Sigmoid colon (tissue), 7 donors: ENCODE results near the gene GPX3. TPM values are rescaled to one million over a fixed set of nuclear protein-coding genes. Genes with fewer than 3 reads are reported as not detected.

Experiments used
- DNase-seq: peaks from one replicate; pipeline ENCODE4 v3.0.0-alpha.2; 2019
- H3K27ac ChIP-seq, 4 donors: fragments of 200-600 bp; sonication (generic); one replicate each; pipeline ENCODE4 v1.5.1; 2016 to 2019; ENCODE audit warnings: mild to moderate bottlenecking in 1 of 4
- H3K27me3 ChIP-seq, 3 donors: fragments of 200-600 bp; sonication (generic); one replicate each; pipeline ENCODE4 v1.5.1; 2019; ENCODE audit warnings: mild to moderate bottlenecking in 1 of 3
- H3K36me3 ChIP-seq, 4 donors: fragments of 200-600 bp; sonication (generic); one replicate each; pipeline ENCODE4 v1.5.1; 2016 to 2019
- H3K4me1 ChIP-seq, 4 donors: fragments of 200-600 bp; sonication (generic); one replicate each; pipeline ENCODE4 v1.5.1; 2017 to 2019
- H3K4me3 ChIP-seq, 4 donors: fragments of 200-600 bp; sonication (generic); one replicate each; pipeline ENCODE4 v1.5.1; 2017 to 2019; ENCODE audit warnings: mild to moderate bottlenecking in 2 of 4, moderate library complexity in 1 of 4
- H3K9me3 ChIP-seq, 4 donors: fragments of 200-600 bp in 3 of 4; sonication (generic) in 3 of 4; one replicate each; pipeline versions ENCODE4 v1.5.1 to v1.6.1; 2013 to 2019
- EP300 ChIP-seq, 4 donors: sonication (generic); formaldehyde crosslinking; IDR thresholded peaks; one replicate each; pipeline ENCODE4 v1.6.1; 2017; ENCODE audit warnings: antibody characterized with exemption in 4 of 4
- POLR2A ChIP-seq, 2 donors: fragments of 450-650 bp; IDR thresholded peaks; one replicate each; pipeline ENCODE4 v1.6.1; 2016; ENCODE audit warnings: antibody characterized with exemption in 2 of 2, mild to moderate bottlenecking in 2 of 2, moderate library complexity in 2 of 2
- POLR2AphosphoS5 ChIP-seq, 4 donors: sonication (generic); formaldehyde crosslinking; IDR thresholded peaks; one replicate each; pipeline ENCODE4 v1.6.1; 2017; ENCODE audit warnings: antibody characterized with exemption in 4 of 4
- WGBS, 2 donors: extraction: QIAGEN DNeasy Blood & Tissue Kit; methylation state at CpG; one replicate each; pipeline ENCODE4 v1.1.7; 2013; 5-methylcytosine and 5-hydroxymethylcytosine counted together
- intact Hi-C: fragments of 100-400 bp; cut with DNase I; formaldehyde crosslinking; loops from one replicate; pipeline ENCODE4 v1.15.1; 2023
- polyA plus RNA-seq, 3 donors: library from polyadenylated mRNA; stranded (reverse); fragments of 200-250 nt; gene quantifications; one replicate each; pipeline ENCODE4 v1.2.3, GENCODE V29; 2013
- total RNA-seq, 4 donors: library from RNA; depleted of rRNA; stranded (reverse); fragments of >200 nt; gene quantifications; one replicate each; pipeline ENCODE4 v1.1.0, GENCODE V29; 2016
- TF ChIP-seq, protein P1 (sequence below), 4 experiments: fragments of 450-650 bp in 3 of 4; fragments of 200-600 bp in 1 of 4; IDR thresholded peaks; one replicate each; pipeline ENCODE4 v1.5.1; 2016 to 2019; ENCODE audit warnings: antibody characterized with exemption in 4 of 4, mild to moderate bottlenecking in 3 of 4, moderate library complexity in 2 of 4
- donor health status: healthy with polysubstance abuse.
- donor health status: Bipolar disorder and iron deficiency.
- donor health status: healthy.

GPX3 gene
- total and polyA plus RNA-seq, 7 donors, result 85.1 to 2,079 (median 805) TPM

DNA sequence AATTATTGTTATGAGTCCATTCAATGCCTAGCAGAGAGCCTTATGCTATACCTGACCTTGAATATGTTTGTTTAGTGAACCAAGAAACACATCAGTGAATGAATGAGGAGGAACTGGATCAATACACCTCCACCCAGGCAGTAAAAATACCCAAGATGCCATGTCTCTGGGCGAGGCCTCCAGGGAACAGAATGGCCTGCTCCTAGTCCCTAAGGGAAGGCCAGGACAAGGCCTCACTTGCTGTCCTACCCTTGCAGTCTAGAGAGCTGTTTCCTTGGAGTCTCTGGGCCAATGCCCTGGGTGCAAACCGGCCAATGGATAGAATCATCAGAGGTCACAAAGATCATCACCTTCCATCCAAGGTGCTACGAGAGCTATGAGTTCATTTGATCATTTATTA, 34.3 kb downstream of the GPX3 start:
- peaks cover 7 to 76% (median 25%) of the 10 kb centered on the region in 4 donors for H3K36me3 ChIP-seq
- no peaks in the 10 kb centered on the region for H3K9me3 ChIP-seq
- H3K4me1 ChIP-seq, result peaks cover 0 to 21% (median 17%) of the 10 kb centered on the region in 4 donors
- H3K27ac ChIP-seq, result no peak overlapping the region
- TF ChIP-seq POLR2A (IDR thresholded peaks at IDR 0.05), result no peak
- TF ChIP-seq EP300 (IDR thresholded peaks at IDR 0.05), result no peak
- TF ChIP-seq, protein P1, sequence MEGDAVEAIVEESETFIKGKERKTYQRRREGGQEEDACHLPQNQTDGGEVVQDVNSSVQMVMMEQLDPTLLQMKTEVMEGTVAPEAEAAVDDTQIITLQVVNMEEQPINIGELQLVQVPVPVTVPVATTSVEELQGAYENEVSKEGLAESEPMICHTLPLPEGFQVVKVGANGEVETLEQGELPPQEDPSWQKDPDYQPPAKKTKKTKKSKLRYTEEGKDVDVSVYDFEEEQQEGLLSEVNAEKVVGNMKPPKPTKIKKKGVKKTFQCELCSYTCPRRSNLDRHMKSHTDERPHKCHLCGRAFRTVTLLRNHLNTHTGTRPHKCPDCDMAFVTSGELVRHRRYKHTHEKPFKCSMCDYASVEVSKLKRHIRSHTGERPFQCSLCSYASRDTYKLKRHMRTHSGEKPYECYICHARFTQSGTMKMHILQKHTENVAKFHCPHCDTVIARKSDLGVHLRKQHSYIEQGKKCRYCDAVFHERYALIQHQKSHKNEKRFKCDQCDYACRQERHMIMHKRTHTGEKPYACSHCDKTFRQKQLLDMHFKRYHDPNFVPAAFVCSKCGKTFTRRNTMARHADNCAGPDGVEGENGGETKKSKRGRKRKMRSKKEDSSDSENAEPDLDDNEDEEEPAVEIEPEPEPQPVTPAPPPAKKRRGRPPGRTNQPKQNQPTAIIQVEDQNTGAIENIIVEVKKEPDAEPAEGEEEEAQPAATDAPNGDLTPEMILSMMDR (IDR thresholded peaks at IDR 0.05), result no peak
- no peak for TF ChIP-seq POLR2AphosphoS5 (IDR thresholded peaks at IDR 0.05)
- no peaks in the 10 kb centered on the region for H3K27me3 ChIP-seq
- no peak overlapping the region for H3K4me3 ChIP-seq
- 58 to 79% methylated on average over 3 of the region's 3 CpGs for WGBS, 2 donors
- no peak for DNase-seq
- intact Hi-C loops, result loop anchor here (10.0 kb wide), 1 partner anchor 180 kb away; no protein-coding TSS in a partner anchor

DNA sequence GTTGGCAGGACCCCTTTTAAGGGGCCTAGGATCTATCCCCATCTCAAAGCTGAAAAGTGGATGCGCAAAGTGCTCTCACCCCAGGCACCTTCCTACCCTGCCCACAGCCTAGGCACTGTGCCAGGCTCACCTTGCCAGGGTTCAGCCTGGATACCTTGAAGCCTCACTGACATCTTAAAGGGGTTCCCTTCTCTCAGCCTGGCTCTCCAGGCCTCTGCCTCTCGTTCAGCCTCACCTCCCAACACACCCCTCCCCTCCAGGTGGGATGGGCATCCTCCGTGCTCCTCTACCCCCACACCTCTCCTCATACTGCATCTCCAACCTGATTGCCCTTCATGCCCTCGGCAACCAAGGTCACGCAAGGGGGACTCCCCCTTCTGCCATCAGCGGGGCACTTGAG, 34.9 kb downstream of the GPX3 start:
- H3K4me3 ChIP-seq, result no peak overlapping the region
- TF ChIP-seq, protein P1 (IDR thresholded peaks at IDR 0.05), result no peak
- TF ChIP-seq POLR2A (IDR thresholded peaks at IDR 0.05) (no peak), POLR2AphosphoS5 (IDR thresholded peaks at IDR 0.05) (no peak), EP300 (IDR thresholded peaks at IDR 0.05) (no peak)
- H3K9me3 ChIP-seq, result no peaks in the 10 kb centered on the region
- intact Hi-C loops, result loop anchor here (10.0 kb wide), 1 partner anchor 179 kb away; no protein-coding TSS in a partner anchor
- no peak for DNase-seq
- WGBS, 2 donors, result 87% methylated on average over 6 of the region's 6 CpGs
- no peaks in the 10 kb centered on the region for H3K27me3 ChIP-seq
- no peak overlapping the region for H3K27ac ChIP-seq
- H3K36me3 ChIP-seq, result peaks cover 7 to 75% (median 20%) of the 10 kb centered on the region in 4 donors
- H3K4me1 ChIP-seq, result peaks cover 0 to 28% (median 23%) of the 10 kb centered on the region in 4 donors

DNA sequence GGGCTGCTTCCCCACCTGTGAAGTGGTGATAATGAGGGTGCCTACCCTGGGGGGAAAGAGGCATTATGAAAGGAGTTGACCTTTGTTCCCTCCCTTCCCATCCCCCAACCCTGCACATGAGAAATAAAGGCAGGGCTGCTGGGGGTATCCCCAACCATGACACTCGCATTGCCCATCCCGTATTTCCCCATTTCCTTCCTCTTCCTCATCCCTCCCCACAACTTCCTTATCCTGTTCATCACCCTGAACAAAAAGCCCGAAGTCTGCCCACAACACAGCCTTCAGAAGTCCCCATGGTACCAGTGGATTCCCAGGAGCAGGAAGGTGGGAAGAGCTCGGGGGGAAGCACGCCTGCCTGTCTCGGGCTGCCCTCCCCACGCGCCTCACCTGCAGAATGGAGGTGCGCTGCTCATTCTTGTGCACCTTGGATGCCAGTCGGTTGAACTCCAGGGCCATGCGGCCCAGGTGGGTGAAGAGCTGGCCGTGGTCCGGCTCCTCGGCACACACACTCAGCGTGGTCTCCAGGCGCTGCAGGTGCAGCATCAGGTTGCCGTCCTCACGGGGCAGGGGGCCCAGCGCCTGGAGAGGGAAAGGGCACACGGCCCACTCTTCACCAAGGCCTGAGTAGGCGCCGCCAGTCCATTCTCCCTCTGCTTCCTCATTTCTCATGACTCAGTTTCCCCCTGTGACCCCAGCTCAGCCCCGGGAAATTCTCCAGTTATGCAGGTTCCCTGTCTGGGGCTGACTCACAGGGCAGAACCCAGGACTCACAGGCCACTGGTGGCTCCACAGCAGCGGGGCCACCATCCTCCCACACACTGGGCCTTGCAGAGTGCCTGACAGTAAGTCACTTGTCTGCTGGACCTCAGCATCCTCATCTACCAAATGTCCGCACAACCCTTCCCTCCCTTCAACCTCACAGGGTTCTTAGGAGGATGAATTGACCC, 36.3 kb downstream of the GPX3 start:
- no peaks in the 10 kb centered on the region for H3K9me3 ChIP-seq
- intact Hi-C loops, result loop anchor here (10.0 kb wide), 1 partner anchor 178 kb away; no protein-coding TSS in a partner anchor
- peaks cover 12 to 75% (median 19%) of the 10 kb centered on the region in 4 donors for H3K36me3 ChIP-seq
- H3K4me3 ChIP-seq, result no peak overlapping the region
- no peak for TF ChIP-seq EP300 (IDR thresholded peaks at IDR 0.05)
- TF ChIP-seq, protein P1 (IDR thresholded peaks at IDR 0.05), result no peak
- TF ChIP-seq POLR2A (IDR thresholded peaks at IDR 0.05), result no peak
- no peak for TF ChIP-seq POLR2AphosphoS5 (IDR thresholded peaks at IDR 0.05)
- no peaks in the 10 kb centered on the region for H3K27me3 ChIP-seq
- WGBS, 2 donors, result 93 to 94% methylated on average over 25 of the region's 25 CpGs
- H3K4me1 ChIP-seq, result peaks cover 0 to 35% (median 27%) of the 10 kb centered on the region in 4 donors
- DNase-seq, result no peak
- H3K27ac ChIP-seq, result no peak overlapping the region

DNA sequence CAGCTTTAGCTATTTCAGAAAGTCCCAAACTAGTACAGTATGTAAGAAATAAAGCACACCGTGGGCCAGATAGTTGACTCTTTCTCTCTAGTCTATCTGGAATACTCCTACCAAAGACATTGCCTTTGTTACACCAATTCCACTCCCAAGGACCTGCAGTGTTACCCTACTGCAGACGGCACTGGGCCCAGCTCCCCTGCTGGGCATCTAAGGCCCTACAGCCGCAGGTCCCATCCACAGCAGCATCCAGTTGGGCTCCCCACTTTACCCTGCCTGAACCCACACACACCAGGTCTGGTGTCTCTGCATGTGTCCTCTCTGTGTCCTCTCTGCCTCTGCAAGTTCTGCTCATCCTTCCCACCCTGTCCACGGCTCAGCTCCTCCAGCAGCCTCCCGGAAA, 37.9 kb downstream of the GPX3 start:
- no peaks in the 10 kb centered on the region for H3K9me3 ChIP-seq
- H3K4me3 ChIP-seq, result no peak overlapping the region
- TF ChIP-seq EP300 (IDR thresholded peaks at IDR 0.05) (no peak), POLR2AphosphoS5 (IDR thresholded peaks at IDR 0.05) (no peak), POLR2A (IDR thresholded peaks at IDR 0.05) (no peak)
- TF ChIP-seq, protein P1 (IDR thresholded peaks at IDR 0.05), result no peak
- peaks cover 12 to 78% (median 22%) of the 10 kb centered on the region in 4 donors for H3K36me3 ChIP-seq
- WGBS, 2 donors, result 84 to 95% methylated on average over 5 of the region's 5 CpGs
- H3K4me1 ChIP-seq, result peaks cover 0 to 42% (median 35%) of the 10 kb centered on the region in 4 donors
- no peak for DNase-seq
- intact Hi-C loops, result loop anchor here (2.0 to 10.0 kb wide), 2 partner anchors 50 to 176 kb away; no protein-coding TSS in a partner anchor
- H3K27me3 ChIP-seq, result no peaks in the 10 kb centered on the region
- H3K27ac ChIP-seq, result peak overlapping the region in 2 of 4 donors; percentile 75 to 76
